IMR-90 (cell line): ENCODE results near the gene SMAP1. TPM values are rescaled to one million over a fixed set of nuclear protein-coding genes. Genes with fewer than 3 reads are reported as not detected.

Experiments used
- ATAC-seq: fragments of 200-7000 bp; cut with Tn5 transposase; 2 replicates; pipeline ENCODE4 v1.9.1; 2020; ENCODE audit warnings: low read depth, mild to moderate bottlenecking, moderate library complexity
- BruUV-seq: library from RNA; stranded (reverse); fragments of 400-500 nt; replicated peaks from 2 replicates; lab custom pipeline; 2021; lab: Mats Ljungman, UMichigan
- CTCF ChIA-PET: fragments of 300-600 bp; formaldehyde crosslinking; extraction: SDS; loops from one replicate; lab custom pipeline; 2021; ENCODE audit warnings: antibody characterized with exemption; lab: Yijun Ruan, JAX
- POLR2A ChIA-PET: fragments of 300-600 bp; sonication (Branson Sonifier 250); formaldehyde crosslinking; loops from one replicate; lab custom pipeline; 2022; ENCODE audit warnings: antibody characterized with exemption; ENCODE audit not compliant: unreplicated experiment; lab: Charles Lee
- DNase-seq: peaks from one replicate; pipeline ENCODE4 v3.0.0; 2013
- H2AFZ ChIP-seq: replicated peaks from 2 replicates; pipeline ENCODE3; 2013; ENCODE audit warnings: low read length, mild to moderate bottlenecking; ENCODE audit not compliant: poor library complexity
- H2AK5ac ChIP-seq: 2 replicates; pipeline ENCODE4 v1.6.1; 2013; ENCODE audit warnings: low read depth, low read length, inconsistent platforms
- H2AK9ac ChIP-seq: replicated peaks from 2 replicates; pipeline ENCODE3; 2013; ENCODE audit warnings: mild to moderate bottlenecking, low read depth, low read length, moderate library complexity; ENCODE audit not compliant: poor library complexity
- H2BK120ac ChIP-seq: 2 replicates; pipeline ENCODE4 v1.6.1; 2013; ENCODE audit warnings: low read depth, low read length, inconsistent platforms
- H2BK15ac ChIP-seq: 3 replicates; pipeline ENCODE4 v1.6.1; 2013; ENCODE audit warnings: low read depth, low read length, inconsistent platforms
- H2BK20ac ChIP-seq: 2 replicates; pipeline ENCODE4 v1.6.1; 2013; ENCODE audit warnings: low read depth, mild to moderate bottlenecking, inconsistent platforms, low read length, moderate library complexity
- H2BK5ac ChIP-seq: 2 replicates; pipeline ENCODE4 v1.6.1; 2013; ENCODE audit warnings: mild to moderate bottlenecking, low read depth, low read length, inconsistent platforms; ENCODE audit not compliant: poor library complexity, severe bottlenecking
- H3K14ac ChIP-seq: replicated peaks from 2 replicates; pipeline ENCODE4 v1.6.1; 2013; ENCODE audit warnings: low read depth, low read length, inconsistent platforms
- H3K18ac ChIP-seq: 2 replicates; pipeline ENCODE4 v1.6.1; 2013; ENCODE audit warnings: low read depth, low read length, control low read depth
- H3K23ac ChIP-seq: 2 replicates; pipeline ENCODE4 v1.6.1; 2013; ENCODE audit warnings: low read depth, low read length, inconsistent platforms
- H3K27ac ChIP-seq: 2 replicates; pipeline ENCODE4 v1.5.1; 2013; ENCODE audit warnings: mild to moderate bottlenecking, control low read depth, low read length; ENCODE audit not compliant: insufficient read depth
- H3K27me3 ChIP-seq: 2 replicates; pipeline ENCODE4 v1.6.1; 2013; ENCODE audit warnings: low read length; ENCODE audit not compliant: control insufficient read depth, insufficient read depth
- H3K36me3 ChIP-seq: 2 replicates; pipeline ENCODE4 v1.6.1; 2013; ENCODE audit warnings: low read length, mixed read lengths; ENCODE audit not compliant: control insufficient read depth, insufficient read depth
- H3K4ac ChIP-seq: 2 replicates; pipeline ENCODE4 v1.6.1; 2013; ENCODE audit warnings: low read depth, low read length, inconsistent platforms
- H3K4me1 ChIP-seq: 2 replicates; pipeline ENCODE4 v1.6.1; 2013; ENCODE audit warnings: low read length, mixed read lengths; ENCODE audit not compliant: control insufficient read depth, insufficient read depth
- H3K4me2 ChIP-seq: 2 replicates; pipeline ENCODE4 v1.6.1; 2013; ENCODE audit warnings: low read depth, mild to moderate bottlenecking, control low read depth, low read length, moderate library complexity
- H3K4me3 ChIP-seq: 2 replicates; pipeline ENCODE4 v1.5.1; 2013; ENCODE audit warnings: low read depth, mild to moderate bottlenecking, control low read depth, low read length, moderate library complexity; ENCODE audit not compliant: insufficient read depth
- H3K56ac ChIP-seq: 2 replicates; pipeline ENCODE4 v1.6.1; 2013; ENCODE audit warnings: low read length, inconsistent platforms; ENCODE audit not compliant: insufficient read depth; ENCODE audit errors: extremely low read depth
- H3K79me1 ChIP-seq, 2 experiments: 2 replicates each; pipeline ENCODE4 v1.6.1; 2013; ENCODE audit warnings: low read length in 2 of 2, inconsistent platforms in 1 of 2, low read depth in 1 of 2
- H3K9ac ChIP-seq: 2 replicates; pipeline ENCODE4 v1.6.1; 2013; ENCODE audit warnings: low read depth, low read length, control low read depth
- H3K9me1 ChIP-seq: 2 replicates; pipeline ENCODE4 v1.6.1; 2013; ENCODE audit warnings: low read length, inconsistent platforms; ENCODE audit not compliant: insufficient read depth
- H3K9me3 ChIP-seq: 2 replicates; pipeline ENCODE4 v1.6.1; 2013; ENCODE audit warnings: low read length; ENCODE audit not compliant: control insufficient read depth, insufficient read depth
- H4K20me1 ChIP-seq: 2 replicates; pipeline ENCODE4 v1.6.1; 2013; ENCODE audit warnings: low read length, inconsistent platforms; ENCODE audit not compliant: insufficient read depth
- H4K5ac ChIP-seq: 2 replicates; pipeline ENCODE4 v1.6.1; 2013; ENCODE audit warnings: mild to moderate bottlenecking, low read depth, low read length, control low read depth
- H4K8ac ChIP-seq, 2 experiments: 2 replicates each; pipeline ENCODE4 v1.6.1; 2013; ENCODE audit warnings: low read depth in 2 of 2, low read length in 2 of 2, control low read depth in 1 of 2, inconsistent platforms in 1 of 2
- H4K91ac ChIP-seq: 2 replicates; pipeline ENCODE4 v1.6.1; 2013; ENCODE audit warnings: low read depth, low read length, inconsistent platforms; ENCODE audit not compliant: insufficient read depth
- CHD1 ChIP-seq: IDR thresholded peaks from 2 replicates; pipeline ENCODE4 v1.6.1; 2012; ENCODE audit warnings: low read depth, low read length, improper control_type of control experiment
- ELK1 ChIP-seq: fragments of 150-350 bp; IDR thresholded peaks from 2 replicates; pipeline ENCODE4 v1.6.1; 2016; ENCODE audit warnings: low read depth, mild to moderate bottlenecking, low read length, moderate library complexity, borderline replicate concordance
- SMC3 ChIP-seq: fragments of 150-350 bp; IDR thresholded peaks from 2 replicates; pipeline ENCODE4 v1.6.1; 2016; ENCODE audit warnings: low read depth, mild to moderate bottlenecking, antibody characterized with exemption, low read length, moderate library complexity
- WGBS, 2 experiments: methylation state at CpG; one replicate each; pipeline versions ENCODE4 v1.1.5 to v1.1.7; 2013; ENCODE audit warnings: missing lambda C conversion rate in 2 of 2; ENCODE audit not compliant: insufficient read length in 1 of 2; ENCODE audit errors: extremely low coverage in 2 of 2; 5-methylcytosine and 5-hydroxymethylcytosine counted together
- dilution Hi-C: fragments of 300-500 bp; cut with HindIII; formaldehyde crosslinking; loops from one replicate; pipeline ENCODE4 v1.14.3; 2018; ENCODE audit warnings: low sequenced_read_pairs; ENCODE audit not compliant: unreplicated experiment
- in situ Hi-C: fragments of 300-500 bp; cut with MboI; formaldehyde crosslinking; loops from 3 replicates; pipeline ENCODE4 v1.14.3; 2019; ENCODE audit warnings: low sequenced_read_pairs, inconsistent platforms, mixed read lengths
- intact Hi-C: fragments of 100-400 bp; cut with micrococcal nuclease; formaldehyde crosslinking; loops from 2 replicates; pipeline ENCODE4 v1.10.0; 2022
- polyA plus RNA-seq, 3 experiments: library from polyadenylated mRNA; depleted of rRNA; stranded (reverse); fragments of >200 nt; gene quantifications; 2 replicates each; pipeline ENCODE4 v1.2.3, GENCODE V29; 2012; ENCODE audit warnings: low replicate concordance in 1 of 3
- total RNA-seq: library from RNA; depleted of rRNA; stranded (reverse); fragments of >200 nt; gene quantifications from 2 replicates; pipeline ENCODE4 v1.2.3, GENCODE V29; 2012

The SMAP1 gene
- total and polyA plus RNA-seq, 2 of the 4 experiments (the other 2 are of a cell fraction), result 14.8 to 16.7 TPM

- H3K27ac ChIP-seq, result no peak overlapping the region
- no peak overlapping the region for H3K4ac ChIP-seq
- no peaks in the 10 kb centered on the region; the same call in 1 of the 2 replicates for H4K20me1 ChIP-seq
- H3K4me1 ChIP-seq, result peaks cover 4% of the 10 kb centered on the region; the same call in 1 of the 2 replicates
- no peaks in the 10 kb centered on the region; the same call in 1 of the 2 replicates for H3K36me3 ChIP-seq
- in situ Hi-C loops (no loop called here), dilution Hi-C loops (no loop called here), intact Hi-C loops (no loop called here)
- H2BK120ac ChIP-seq, result no peak overlapping the region
- H3K14ac ChIP-seq, result no peak overlapping the region
- H3K4me2 ChIP-seq, result no peak overlapping the region
- no peak overlapping the region for H2BK15ac ChIP-seq
- H3K9me1 ChIP-seq, result no peaks in the 10 kb centered on the region
- no peaks in the 10 kb centered on the region for H3K27me3 ChIP-seq
- no peak overlapping the region for H4K5ac ChIP-seq
- no peak for ATAC-seq
- H3K56ac ChIP-seq, result no peak overlapping the region
- TF ChIP-seq SMC3 (no peak), CHD1 (no peak), ELK1 (no peak)
- H2AFZ ChIP-seq, result no peak overlapping the region
- no peak overlapping the region for H2AK5ac ChIP-seq
- H3K23ac ChIP-seq, result no peak overlapping the region
- no peak overlapping the region for H2AK9ac ChIP-seq
- no TSS peak for BruUV-seq
- no peak overlapping the region for H3K4me3 ChIP-seq
- no peak overlapping the region for H4K8ac ChIP-seq
- DNase-seq, result no peak
- 95% methylated on average over 5 of the region's 8 CpGs; no CpG with 5 or more reads in 1 of the 2 experiments for WGBS, 2 experiments
- H3K9me3 ChIP-seq, result no peaks in the 10 kb centered on the region
- H3K18ac ChIP-seq, result no peak overlapping the region
- ChIA-PET CTCF (no interaction called here), POLR2A (no interaction called here)
- no peak overlapping the region for H2BK5ac ChIP-seq
- H3K79me1 ChIP-seq, result peaks cover 0 to 3% of the 10 kb centered on the region in 2 experiments; a peak in 2 of 4 replicates
- no peak overlapping the region for H2BK20ac ChIP-seq
- no peak overlapping the region for H3K9ac ChIP-seq
- H4K91ac ChIP-seq, result no peak overlapping the region
Observed at GRCh38 chr6:70846207-70846835, 178.6 kb downstream of the SMAP1 start.
